Neuronal stem cell (in vitro differentiated cells): ENCODE measurements around the gene METRN.
A peak's percentile ranks its signal among the peaks of the same experiment; 100 is the strongest.
"Not testable (repeated sequence)": the region's sequence is repeated elsewhere in the genome, so short reads cannot be mapped to it uniquely, and the experiment has no call there.

Experiments
- DNase-seq: peaks from one replicate; pipeline ENCODE4 v3.0.0-alpha.2; 2013; ENCODE audit warnings: low spot score
- H2AFZ ChIP-seq: one replicate; pipeline ENCODE4 v1.6.1; 2013; ENCODE audit warnings: mild to moderate bottlenecking, low read length, inconsistent platforms
- H2AK5ac ChIP-seq: 2 replicates; pipeline ENCODE4 v1.6.1; 2013; ENCODE audit warnings: low read depth, mild to moderate bottlenecking, inconsistent platforms, low read length, moderate library complexity, mixed read lengths
- H2BK120ac ChIP-seq: 2 replicates; pipeline ENCODE4 v1.6.1; 2013; ENCODE audit warnings: low read depth, mild to moderate bottlenecking, inconsistent platforms, low read length, moderate library complexity, mixed read lengths
- H2BK12ac ChIP-seq: one replicate; pipeline ENCODE4 v1.6.1; 2013; ENCODE audit warnings: low read length, inconsistent platforms
- H2BK15ac ChIP-seq: 2 replicates; pipeline ENCODE4 v1.6.1; 2013; ENCODE audit warnings: mild to moderate bottlenecking, low read length, inconsistent platforms, mixed read lengths
- H2BK5ac ChIP-seq: one replicate; pipeline ENCODE4 v1.6.1; 2013; ENCODE audit warnings: inconsistent platforms, mild to moderate bottlenecking, low read length, moderate library complexity
- H3K14ac ChIP-seq: one replicate; pipeline ENCODE4 v1.6.1; 2013; ENCODE audit warnings: low read length, inconsistent platforms
- H3K18ac ChIP-seq: 2 replicates; pipeline ENCODE4 v1.6.1; 2013; ENCODE audit warnings: low read length, inconsistent platforms
- H3K23ac ChIP-seq: 2 replicates; pipeline ENCODE4 v1.6.1; 2013; ENCODE audit warnings: low read depth, mild to moderate bottlenecking, mixed read lengths, low read length, inconsistent platforms; ENCODE audit not compliant: poor library complexity
- H3K27ac ChIP-seq: replicated peaks from 3 replicates; pipeline ENCODE4 v1.5.1; 2013; ENCODE audit warnings: low read length, inconsistent platforms
- H3K27me3 ChIP-seq, 3 experiments: 2 replicates each; pipeline ENCODE4 v1.6.1; 2013; ENCODE audit warnings: low read length in 3 of 3, mild to moderate bottlenecking in 2 of 3, inconsistent platforms in 1 of 3, low read depth in 1 of 3, mixed read lengths in 1 of 3, moderate library complexity in 1 of 3; ENCODE audit not compliant: control insufficient read depth in 3 of 3, insufficient read depth in 3 of 3
- H3K36me3 ChIP-seq, 2 donors: replicated peaks in 1 of 2; 2 replicates each; pipeline ENCODE4 v1.6.1; 2013; ENCODE audit warnings: low read length in 2 of 2; ENCODE audit not compliant: control insufficient read depth in 2 of 2, insufficient read depth in 2 of 2
- H3K4ac ChIP-seq: 2 replicates; pipeline ENCODE4 v1.6.1; 2013; ENCODE audit warnings: inconsistent platforms, mild to moderate bottlenecking, low read length, moderate library complexity
- H3K4me1 ChIP-seq, 2 donors: 1 replicate in 1 of 2; 2 replicates in 1 of 2; pipeline ENCODE4 v1.6.1; 2013; ENCODE audit warnings: low read length in 2 of 2, low read depth in 1 of 2; ENCODE audit not compliant: control insufficient read depth in 2 of 2, insufficient read depth in 1 of 2
- H3K4me2 ChIP-seq: one replicate; pipeline ENCODE4 v1.6.1; 2013; ENCODE audit warnings: mild to moderate bottlenecking, low read length, inconsistent platforms; ENCODE audit not compliant: insufficient read depth, poor library complexity, severe bottlenecking
- H3K4me3 ChIP-seq, 2 donors: 2 replicates each; pipeline ENCODE4 v1.5.1; 2013; ENCODE audit warnings: low read length in 2 of 2, mild to moderate bottlenecking in 2 of 2, inconsistent platforms in 1 of 2, moderate library complexity in 1 of 2
- H3K79me1 ChIP-seq: one replicate; pipeline ENCODE4 v1.6.1; 2013; ENCODE audit warnings: low read depth, mild to moderate bottlenecking, inconsistent platforms, low read length, moderate library complexity
- H3K9ac ChIP-seq: one replicate; pipeline ENCODE4 v1.6.1; 2013; ENCODE audit warnings: mild to moderate bottlenecking, low read depth, low read length, inconsistent platforms; ENCODE audit not compliant: poor library complexity
- H3K9me3 ChIP-seq, 2 donors: replicated peaks in 1 of 2; 2 replicates each; pipeline versions ENCODE3 to v1.6.1; 2013; ENCODE audit warnings: low read length in 2 of 2, mild to moderate bottlenecking in 2 of 2, inconsistent platforms in 1 of 2, low read depth in 1 of 2, mixed read lengths in 1 of 2, moderate library complexity in 1 of 2; ENCODE audit not compliant: control insufficient read depth in 2 of 2, insufficient read depth in 1 of 2
- H4K8ac ChIP-seq: one replicate; pipeline ENCODE4 v1.6.1; 2013; ENCODE audit warnings: low read depth, mild to moderate bottlenecking, inconsistent platforms, low read length, moderate library complexity
- H4K91ac ChIP-seq: one replicate; pipeline ENCODE4 v1.6.1; 2013; ENCODE audit warnings: low read length, low read depth, mild to moderate bottlenecking, inconsistent platforms; ENCODE audit not compliant: poor library complexity
- WGBS, 2 donors: extraction: QIAGEN DNeasy Blood & Tissue Kit; methylation state at CpG; one replicate each; pipeline ENCODE4 v1.1.7; 2013; ENCODE audit warnings: missing lambda C conversion rate in 2 of 2, mixed read lengths in 1 of 2; ENCODE audit not compliant: insufficient read length in 2 of 2, insufficient replicate concordance in 1 of 2; ENCODE audit errors: extremely low coverage in 2 of 2; 5-methylcytosine and 5-hydroxymethylcytosine counted together

The METRN gene

DNA sequence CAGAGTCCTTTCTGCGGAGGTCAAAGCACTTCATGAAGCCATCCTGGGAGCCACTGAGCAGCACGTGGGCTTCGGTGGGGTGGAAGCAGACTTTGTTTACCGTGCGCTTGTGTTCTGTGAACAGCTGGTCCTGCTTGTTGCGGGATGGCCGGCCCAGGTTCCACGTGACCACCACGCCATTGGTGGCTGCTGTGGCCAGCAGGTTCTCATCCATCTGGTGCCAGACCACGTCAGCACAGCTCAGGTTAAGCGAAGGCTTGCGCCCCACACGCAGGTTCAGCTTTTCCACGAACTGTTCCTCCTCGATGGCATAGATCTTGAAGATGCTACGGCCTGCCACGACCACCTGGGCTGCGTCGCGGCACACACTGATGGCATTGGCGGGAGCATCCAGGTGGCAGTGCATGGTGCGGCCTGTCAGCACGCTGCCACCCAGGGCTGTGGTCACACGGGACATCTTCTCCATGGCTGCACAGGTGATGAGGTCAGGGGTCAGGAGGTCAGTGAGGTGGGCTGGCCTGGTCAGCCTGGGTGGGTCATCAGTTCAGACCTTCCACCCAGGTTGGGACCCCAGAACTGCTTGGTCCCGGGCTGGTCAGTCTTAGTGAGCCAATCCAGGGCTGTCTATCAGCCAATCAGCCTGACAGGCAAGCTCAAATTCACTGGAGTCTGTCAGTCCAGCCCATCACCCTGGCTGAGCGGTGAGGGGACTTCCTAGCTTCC lies 25.6 kb upstream of the METRN start:
- peaks cover 4 to 9% of the 10 kb centered on the region in 2 donors for H3K4me1 ChIP-seq
- H3K4me3 ChIP-seq: peak overlapping the region; percentile 78 to 89
- no peak overlapping the region for H2BK12ac ChIP-seq
- no peak overlapping the region for H2BK15ac ChIP-seq
- no peak overlapping the region for H3K18ac ChIP-seq
- H3K27me3 ChIP-seq: peaks cover 4 to 27% (median 14%) of the 10 kb centered on the region in 3 experiments
- H3K79me1 ChIP-seq: peaks cover 17% of the 10 kb centered on the region
- no peak overlapping the region for H3K27ac ChIP-seq
- H4K8ac ChIP-seq: peak overlapping the region; percentile 83
- peak overlapping the region; percentile 33 for H2AK5ac ChIP-seq
- no peak overlapping the region for H3K4ac ChIP-seq
- H3K36me3 ChIP-seq: peaks cover 21 to 37% of the 10 kb centered on the region in 2 donors
- peaks cover 0 to 2% of the 10 kb centered on the region in 2 donors for H3K9me3 ChIP-seq
- peak overlapping the region; percentile 82 for H3K4me2 ChIP-seq
- no CpG with 5 or more reads among the region's 26 CpGs for WGBS, 2 donors
- DNase-seq: no peak
- no peak overlapping the region for H2BK5ac ChIP-seq
- peak overlapping the region; percentile 26 for H3K23ac ChIP-seq
- H3K14ac ChIP-seq: no peak overlapping the region
- no peak overlapping the region for H2BK120ac ChIP-seq
- peak overlapping the region; percentile 92 for H2AFZ ChIP-seq
- no peak overlapping the region for H4K91ac ChIP-seq
- peak overlapping the region; percentile 78 for H3K9ac ChIP-seq

DNA sequence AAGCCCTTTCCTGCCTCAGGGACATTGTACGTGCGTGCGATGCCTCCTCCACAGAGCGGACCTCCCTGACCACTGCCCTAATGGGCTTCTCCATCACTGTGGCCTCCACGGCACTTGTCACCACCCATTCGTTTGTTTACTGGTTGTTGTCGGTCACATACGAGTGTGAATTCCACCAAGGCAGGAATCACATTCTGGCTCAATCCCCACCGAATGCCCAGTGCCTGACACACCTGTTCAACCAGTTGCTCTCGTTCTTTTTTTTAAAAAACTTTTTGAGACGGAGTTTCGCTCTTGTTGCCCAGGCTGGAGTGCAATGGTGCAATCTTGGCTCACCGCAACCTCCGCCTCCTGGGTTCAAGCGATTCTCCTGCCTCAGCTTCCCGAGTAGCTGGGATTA lies 23.7 kb upstream of the METRN start:
- WGBS, 2 donors: no CpG with 5 or more reads among the region's 16 CpGs

DNA sequence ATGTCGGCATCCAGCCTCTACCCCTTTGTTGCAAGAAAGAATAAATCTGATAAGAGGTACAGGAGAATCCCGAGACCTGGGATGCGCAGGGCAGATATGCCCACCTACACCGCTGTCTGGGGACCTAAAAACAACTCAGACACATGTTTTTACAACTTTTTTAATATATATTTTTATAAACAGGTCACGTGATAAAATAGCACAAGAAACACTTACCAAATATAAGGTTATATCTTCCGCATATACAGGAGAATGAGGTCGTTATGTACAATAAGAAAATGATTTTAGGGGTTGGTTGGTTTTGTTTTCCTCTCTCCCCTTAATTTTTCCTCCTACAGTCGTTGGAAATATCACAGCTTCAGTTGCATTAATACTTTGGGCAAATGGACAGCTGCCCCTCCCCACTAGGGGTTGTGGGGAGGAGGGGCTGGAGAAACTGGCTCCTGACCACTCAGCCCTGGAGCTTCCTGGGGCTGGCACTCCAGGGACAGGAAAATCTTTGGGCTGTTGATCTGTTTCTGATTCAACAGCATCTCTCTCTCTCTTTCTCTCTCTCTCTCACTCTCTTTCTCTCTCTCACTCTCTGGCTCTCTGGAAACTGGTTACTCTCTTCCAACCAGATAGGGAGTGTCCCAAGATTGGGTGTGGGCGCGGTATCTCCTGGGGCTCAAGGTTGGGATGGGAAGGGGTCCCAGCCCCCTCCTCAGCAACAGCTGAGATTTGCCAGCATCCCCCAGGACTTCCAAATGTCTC lies 22.4 kb upstream of the METRN start:
- no peak overlapping the region for H2AFZ ChIP-seq
- no peak overlapping the region for H2BK12ac ChIP-seq
- no peak overlapping the region for H3K27ac ChIP-seq
- H2BK15ac ChIP-seq: no peak overlapping the region
- no peak overlapping the region for H3K9ac ChIP-seq
- H3K4me2 ChIP-seq: no peak overlapping the region
- no peak overlapping the region for H3K14ac ChIP-seq
- no peak overlapping the region for H2BK120ac ChIP-seq
- H3K4me1 ChIP-seq: peaks cover 4 to 13% of the 10 kb centered on the region in 2 donors
- H4K91ac ChIP-seq: no peak overlapping the region
- H2AK5ac ChIP-seq: peak overlapping the region; percentile 56
- H3K36me3 ChIP-seq: peaks cover 4 to 6% of the 10 kb centered on the region in 2 donors
- peaks cover 10 to 57% (median 28%) of the 10 kb centered on the region in 3 experiments for H3K27me3 ChIP-seq
- H3K4ac ChIP-seq: no peak overlapping the region
- no peak overlapping the region for H4K8ac ChIP-seq
- no peak overlapping the region for H3K4me3 ChIP-seq
- no peak for DNase-seq
- no peak overlapping the region for H3K23ac ChIP-seq
- no peak overlapping the region for H3K18ac ChIP-seq
- no peak overlapping the region for H2BK5ac ChIP-seq
- peaks cover 15% of the 10 kb centered on the region for H3K79me1 ChIP-seq
- peaks cover 0 to 6% of the 10 kb centered on the region in 2 donors for H3K9me3 ChIP-seq
- WGBS, 2 donors: no CpG with 5 or more reads among the region's 10 CpGs

More for the DNA sequence above, 23.7 kb upstream of the METRN start:
- H2BK120ac ChIP-seq, H3K14ac ChIP-seq, H3K4me2 ChIP-seq, H3K9me3 ChIP-seq, H2BK5ac ChIP-seq, H2BK15ac ChIP-seq, H4K91ac ChIP-seq, H4K8ac ChIP-seq, H3K9ac ChIP-seq, DNase-seq, H3K18ac ChIP-seq, H2AFZ ChIP-seq, H3K4ac ChIP-seq, H3K23ac ChIP-seq, H3K27ac ChIP-seq: not testable (repeated sequence)
- Histone ChIP-seq H3K4me3 (peak overlapping the region in 1 of 2 donors; percentile 62), H3K79me1 (peaks cover 15% of the 10 kb centered on the region), H2AK5ac (peak overlapping the region; percentile 53), H3K36me3 (peaks cover 13 to 19% of the 10 kb centered on the region in 2 donors), H2BK12ac (peak overlapping the region; percentile 0), H3K4me1 (peaks cover 4 to 13% of the 10 kb centered on the region in 2 donors), H3K27me3 (peaks cover 10 to 47% (median 28%) of the 10 kb centered on the region in 3 experiments)

DNA sequence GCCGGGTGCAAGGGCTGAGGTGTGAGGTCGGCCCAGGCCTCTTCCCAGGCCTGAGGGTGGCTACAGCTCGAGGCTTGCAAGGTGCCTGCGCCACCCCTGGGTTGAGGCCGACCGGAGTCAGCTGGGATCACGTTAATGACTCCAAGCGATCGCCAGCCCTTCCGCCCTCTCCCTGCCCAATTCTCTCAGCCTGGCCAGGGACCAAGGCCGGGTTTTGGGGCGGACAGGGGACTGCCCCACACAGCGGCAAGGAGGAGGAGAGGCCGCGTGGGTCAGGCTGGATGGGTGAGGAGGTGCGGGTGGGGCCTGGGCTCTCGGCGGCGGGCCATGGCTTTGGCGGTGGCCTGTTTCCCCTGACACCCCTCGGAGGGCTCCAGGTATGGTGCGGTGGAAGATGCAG lies 21.6 kb upstream of the METRN start:
- H4K8ac ChIP-seq: no peak overlapping the region
- DNase-seq: no peak
- peaks cover 11% of the 10 kb centered on the region for H3K79me1 ChIP-seq
- peak overlapping the region; percentile 64 for H3K18ac ChIP-seq
- peak overlapping the region; percentile 3 for H2BK5ac ChIP-seq
- no peak overlapping the region for H3K27ac ChIP-seq
- H2BK12ac ChIP-seq: peak overlapping the region; percentile 41
- H3K4ac ChIP-seq: no peak overlapping the region
- H3K27me3 ChIP-seq: peaks cover 10 to 60% (median 28%) of the 10 kb centered on the region in 3 experiments
- H3K9me3 ChIP-seq: peaks cover 0 to 6% of the 10 kb centered on the region in 2 donors
- H3K4me2 ChIP-seq: no peak overlapping the region
- WGBS, 2 donors: no CpG with 5 or more reads among the region's 22 CpGs
- H2AFZ ChIP-seq: no peak overlapping the region
- H3K23ac ChIP-seq: peak overlapping the region; percentile 73
- H2BK120ac ChIP-seq: no peak overlapping the region
- peak overlapping the region; percentile 56 for H2AK5ac ChIP-seq
- H4K91ac ChIP-seq: no peak overlapping the region
- H3K4me3 ChIP-seq: no peak overlapping the region
- H3K14ac ChIP-seq: no peak overlapping the region
- peak overlapping the region; percentile 87 for H2BK15ac ChIP-seq
- no peak overlapping the region for H3K9ac ChIP-seq
- H3K36me3 ChIP-seq: no peaks in the 10 kb centered on the region
- H3K4me1 ChIP-seq: peaks cover 4 to 13% of the 10 kb centered on the region in 2 donors
